Astrocyte (in vitro differentiated cells and primary cell): ENCODE measurements around the gene FBLIM1.

Experiments
- CTCF ChIP-seq: IDR thresholded peaks from 2 replicates; pipeline ENCODE4 v1.5.1; 2011; ENCODE audit warnings: low read depth, mild to moderate bottlenecking, inconsistent platforms, low read length, moderate library complexity; ENCODE audit not compliant: insufficient read depth
- EZH2 ChIP-seq: IDR thresholded peaks from 2 replicates; pipeline ENCODE4 v1.6.1; 2012; ENCODE audit warnings: mild to moderate bottlenecking, low read length, inconsistent platforms; ENCODE audit not compliant: insufficient read depth

GRCh38 chr1:15748690-15749398, 9.8 kb upstream of the FBLIM1 start:
- TF ChIP-seq CTCF: no peak
- no peak for TF ChIP-seq EZH2
